ENCODE measurements around the gene B4GALNT3.

B4GALNT3 gene

GRCh38 chr12:509500-509899 is 49.8 kb downstream of the B4GALNT3 start:
- DNase-seq (ENCODE audit: low spot score), result no peak

GRCh38 chr12:510071-510825 is 50.5 kb downstream of the B4GALNT3 start:
- DNase-seq (ENCODE audit: low spot score), result no peak

GRCh38 chr12:512933-513332 is 53.2 kb downstream of the B4GALNT3 start:
- DNase-seq (ENCODE audit: low spot score), result no peak

- DNase-seq (ENCODE audit: low spot score), result no peak
These were observed 53.7 kb downstream of the B4GALNT3 start for GRCh38 chr12:513446-513845.

GRCh38 chr12:517538-517937 is 57.8 kb downstream of the B4GALNT3 start:
- no peak for DNase-seq (ENCODE audit: low spot score)

- no peak for DNase-seq (ENCODE audit: low spot score)
These were observed 60.4 kb downstream of the B4GALNT3 start for GRCh38 chr12:520119-520518.

- no peak for DNase-seq (ENCODE audit: low spot score)
These were observed 63.1 kb downstream of the B4GALNT3 start for GRCh38 chr12:522692-523378.

- no peak for DNase-seq (ENCODE audit: low spot score)
These were observed 64.6 kb downstream of the B4GALNT3 start for GRCh38 chr12:524167-524951.

- no peak for DNase-seq (ENCODE audit: low spot score)
These were observed 66.3 kb downstream of the B4GALNT3 start for GRCh38 chr12:526089-526488.

- no peak for DNase-seq (ENCODE audit: low spot score)
These were observed 67.5 kb downstream of the B4GALNT3 start for GRCh38 chr12:527241-527640.

- no peak for DNase-seq (ENCODE audit: low spot score)
These were observed 68.0 kb downstream of the B4GALNT3 start for GRCh38 chr12:527729-528128.

GRCh38 chr12:530308-530707 is 70.6 kb downstream of the B4GALNT3 start:
- DNase-seq (ENCODE audit: low spot score), result no peak

- DNase-seq (ENCODE audit: low spot score), result no peak
These were observed 71.1 kb downstream of the B4GALNT3 start for GRCh38 chr12:530821-531220.

- no peak for DNase-seq (ENCODE audit: low spot score)
These were observed 72.3 kb downstream of the B4GALNT3 start for GRCh38 chr12:531951-532585.

GRCh38 chr12:532908-533565 is 73.3 kb downstream of the B4GALNT3 start:
- DNase-seq (ENCODE audit: low spot score), result no peak

- no peak for DNase-seq (ENCODE audit: low spot score)
These were observed 74.0 kb downstream of the B4GALNT3 start for GRCh38 chr12:533718-534117.

- no peak for DNase-seq (ENCODE audit: low spot score)
These were observed 74.5 kb downstream of the B4GALNT3 start for GRCh38 chr12:534216-534615.

GRCh38 chr12:535396-535795 is 75.7 kb downstream of the B4GALNT3 start:
- DNase-seq (ENCODE audit: low spot score), result no peak

GRCh38 chr12:536751-537245 is 77.1 kb downstream of the B4GALNT3 start:
- DNase-seq (ENCODE audit: low spot score), result no peak

- no peak for DNase-seq (ENCODE audit: low spot score)
These were observed 78.0 kb downstream of the B4GALNT3 start for GRCh38 chr12:537772-538171.

- no peak for DNase-seq (ENCODE audit: low spot score)
These were observed 79.2 kb downstream of the B4GALNT3 start for GRCh38 chr12:538731-539539.

Data from germinal center (tissue), 1 donor.